ENCODE measurements around the gene KMT2E. TPM values are rescaled to one million over a fixed set of nuclear protein-coding genes. Genes with fewer than 3 reads are reported as not detected.

KMT2E gene
- total RNA-seq, 2 experiments from 2014 or later, result 97.4 to 98.5 TPM

GRCh38 chr7:105154084-105154483, 140.1 kb downstream of the KMT2E start:
- DNase-seq, result no peak
- Mint-ChIP-seq H3K4me3 (no peak overlapping the region), H3K9me3 (no peaks in the 10 kb centered on the region), H3K27ac (no peak overlapping the region), H3K36me3 (ENCODE audit: low read depth) (peaks cover 16% of the 10 kb centered on the region), H3K4me1 (peaks cover 7% of the 10 kb centered on the region), H3K27me3 (no peaks in the 10 kb centered on the region)
- CTCF ChIA-PET, result interaction anchor here (1.0 to 2.2 kb wide), 3 partner anchors 10 to 245 kb away, joined by 3 to 12 read pairs (median 5); no protein-coding TSS in a partner anchor
- POLR2A ChIA-PET, result no interaction called here

- POLR2A ChIA-PET, result no interaction called here
- Mint-ChIP-seq H3K4me3 (no peak overlapping the region), H3K36me3 (ENCODE audit: low read depth) (peaks cover 16% of the 10 kb centered on the region), H3K27me3 (no peaks in the 10 kb centered on the region), H3K9me3 (no peaks in the 10 kb centered on the region), H3K27ac (no peak overlapping the region), H3K4me1 (no peaks in the 10 kb centered on the region)
- CTCF ChIA-PET, result interaction anchor here (0.6 to 1.5 kb wide), 2 partner anchors 11 to 410 kb away, joined by 3 read pairs; no protein-coding TSS in a partner anchor
- DNase-seq, result no peak
Measured at GRCh38 chr7:105156731-105157130, 142.7 kb downstream of the KMT2E start.

- H3K9me3 Mint-ChIP-seq, result no peaks in the 10 kb centered on the region
- H3K27ac Mint-ChIP-seq, result no peak overlapping the region
- DNase-seq, result no peak
- ChIA-PET CTCF (interaction anchor here (0.6 to 1.5 kb wide), 2 partner anchors 11 to 409 kb away, joined by 3 read pairs; no protein-coding TSS in a partner anchor), POLR2A (no interaction called here)
- no peaks in the 10 kb centered on the region for H3K27me3 Mint-ChIP-seq
- peaks cover 16% of the 10 kb centered on the region for H3K36me3 Mint-ChIP-seq (ENCODE audit: low read depth)
- H3K4me3 Mint-ChIP-seq, result no peak overlapping the region
- H3K4me1 Mint-ChIP-seq, result no peaks in the 10 kb centered on the region
Measured at GRCh38 chr7:105157278-105157677, 143.3 kb downstream of the KMT2E start.

DNA sequence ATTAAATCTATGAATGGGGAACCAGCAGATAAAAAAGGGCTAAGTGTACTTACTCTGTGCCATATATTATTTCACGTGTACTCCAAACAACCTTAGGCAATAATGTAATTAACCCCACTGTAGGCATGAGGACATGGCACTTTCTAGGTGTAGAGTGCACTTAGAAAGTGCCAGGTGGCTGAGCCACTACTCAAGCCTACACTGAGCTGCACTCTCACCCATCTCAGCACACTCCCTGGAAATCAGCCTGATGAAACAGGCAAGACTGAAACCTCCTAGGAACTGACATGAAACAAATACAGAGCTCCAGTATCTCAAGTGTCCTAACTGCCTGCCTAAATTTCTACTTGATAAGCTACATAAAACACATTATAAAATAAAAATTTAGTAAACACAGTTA, 147.4 kb downstream of the KMT2E start:
- peaks cover 2% of the 10 kb centered on the region for H3K4me1 Mint-ChIP-seq
- H3K9me3 Mint-ChIP-seq, result no peaks in the 10 kb centered on the region
- no peak for DNase-seq
- H3K36me3 Mint-ChIP-seq (ENCODE audit: low read depth), result peaks cover 36% of the 10 kb centered on the region
- CTCF ChIA-PET, result interaction anchor here (0.6 kb wide), 1 partner anchor 117 kb away, joined by 6 read pairs; no protein-coding TSS in a partner anchor
- POLR2A ChIA-PET, result no interaction called here
- H3K27ac Mint-ChIP-seq, result no peak overlapping the region
- H3K27me3 Mint-ChIP-seq, result no peaks in the 10 kb centered on the region
- H3K4me3 Mint-ChIP-seq, result no peak overlapping the region
